ENCODE data around the gene TCEANC2.
"Not testable (repeated sequence)": the region's sequence is repeated elsewhere in the genome, so short reads cannot be mapped to it uniquely, and the experiment has no call there.

The TCEANC2 gene

GRCh38 chr1:54014009-54014629 is 39.3 kb upstream of the TCEANC2 start:
- H3K9me3 Mint-ChIP-seq = no peaks in the 10 kb centered on the region
- DNase-seq (ENCODE audit: low spot score in 2 of 2) (no peak), ATAC-seq (replicated peaks; ENCODE audit: extremely low read depth, poor library complexity, severe bottlenecking) (no peak)
- H3K27ac Mint-ChIP-seq (ENCODE audit: low read depth) = no peak overlapping the region
- H3K4me3 Mint-ChIP-seq = no peak overlapping the region
- H3K27me3 Mint-ChIP-seq = peaks cover 78% of the 10 kb centered on the region
- peaks cover under 1% of the 10 kb centered on the region for H3K36me3 Mint-ChIP-seq (ENCODE audit: insufficient read depth)
- no peaks in the 10 kb centered on the region for H3K4me1 Mint-ChIP-seq

- H3K27me3 Mint-ChIP-seq = peaks cover 54% of the 10 kb centered on the region
- H3K9me3 Mint-ChIP-seq = no peaks in the 10 kb centered on the region
- ATAC-seq (replicated peaks; ENCODE audit: extremely low read depth, poor library complexity, severe bottlenecking) (no peak), DNase-seq (ENCODE audit: low spot score in 2 of 2) (no peak)
- no peaks in the 10 kb centered on the region for H3K4me1 Mint-ChIP-seq
- no peak overlapping the region for H3K27ac Mint-ChIP-seq (ENCODE audit: low read depth)
- peaks cover 2% of the 10 kb centered on the region for H3K36me3 Mint-ChIP-seq (ENCODE audit: insufficient read depth)
- H3K4me3 Mint-ChIP-seq = no peak overlapping the region
Measured at GRCh38 chr1:54016343-54017282, 36.8 kb upstream of the TCEANC2 start.

- peaks cover 41% of the 10 kb centered on the region for H3K27me3 Mint-ChIP-seq
- no peak within 1 kb of the TSS for H3K27ac Mint-ChIP-seq (ENCODE audit: low read depth)
- no peaks in the 10 kb centered on the region for H3K9me3 Mint-ChIP-seq
- DNase-seq (ENCODE audit: low spot score in 2 of 2) (no peak), ATAC-seq (replicated peaks; ENCODE audit: extremely low read depth, poor library complexity, severe bottlenecking) (no peak)
- no peak within 1 kb of the TSS for H3K4me3 Mint-ChIP-seq
- no peaks in the 10 kb centered on the region for H3K4me1 Mint-ChIP-seq
- peaks cover 2% of the 10 kb centered on the region for H3K36me3 Mint-ChIP-seq (ENCODE audit: insufficient read depth)
Measured at GRCh38 chr1:54017979-54018378, 35.4 kb upstream of the TCEANC2 start, which contains the start of gene LDLRAD1. TSS of gene LDLRAD1 (minus strand) at chr1:54018186. CDS start at chr1:54018112, 74 bp downstream.

GRCh38 chr1:54018635-54019034 is 34.8 kb upstream of the TCEANC2 start:
- ATAC-seq (replicated peaks; ENCODE audit: extremely low read depth, poor library complexity, severe bottlenecking) (no peak), DNase-seq (ENCODE audit: low spot score in 2 of 2) (no peak)
- Mint-ChIP-seq H3K27ac (ENCODE audit: low read depth) (no peak overlapping the region), H3K4me1 (no peaks in the 10 kb centered on the region), H3K4me3 (no peak overlapping the region), H3K27me3 (peaks cover 34% of the 10 kb centered on the region), H3K36me3 (ENCODE audit: insufficient read depth) (peaks cover 2% of the 10 kb centered on the region), H3K9me3 (no peaks in the 10 kb centered on the region)

GRCh38 chr1:54019562-54020176 is 33.7 kb upstream of the TCEANC2 start:
- not testable (repeated sequence) for H3K36me3 Mint-ChIP-seq (ENCODE audit: insufficient read depth); DNase-seq (ENCODE audit: low spot score in 2 of 2)

GRCh38 chr1:54024358-54024757 is 29.1 kb upstream of the TCEANC2 start:
- Mint-ChIP-seq H3K4me1 (no peaks in the 10 kb centered on the region), H3K27ac (ENCODE audit: low read depth) (no peak overlapping the region), H3K9me3 (no peaks in the 10 kb centered on the region), H3K36me3 (ENCODE audit: insufficient read depth) (peaks cover 5% of the 10 kb centered on the region), H3K27me3 (no peaks in the 10 kb centered on the region), H3K4me3 (no peak overlapping the region)
- DNase-seq (ENCODE audit: low spot score in 2 of 2) (no peak), ATAC-seq (replicated peaks; ENCODE audit: extremely low read depth, poor library complexity, severe bottlenecking) (no peak)

More at GRCh38 chr1:54019562-54020176, 33.7 kb upstream of the TCEANC2 start:
- H3K4me3 Mint-ChIP-seq; H3K27ac Mint-ChIP-seq (ENCODE audit: low read depth); ATAC-seq (replicated peaks; ENCODE audit: extremely low read depth, poor library complexity, severe bottlenecking); H3K4me1 Mint-ChIP-seq; H3K9me3 Mint-ChIP-seq: not testable (repeated sequence)
- peaks cover 26% of the 10 kb centered on the region for H3K27me3 Mint-ChIP-seq

GRCh38 chr1:54024811-54025210 is 28.6 kb upstream of the TCEANC2 start:
- H3K36me3 Mint-ChIP-seq (ENCODE audit: insufficient read depth); DNase-seq (ENCODE audit: low spot score in 2 of 2); H3K27me3 Mint-ChIP-seq; H3K4me1 Mint-ChIP-seq; H3K4me3 Mint-ChIP-seq; H3K9me3 Mint-ChIP-seq; ATAC-seq (replicated peaks; ENCODE audit: extremely low read depth, poor library complexity, severe bottlenecking); H3K27ac Mint-ChIP-seq (ENCODE audit: low read depth): not testable (repeated sequence)

GRCh38 chr1:54027848-54028247 is 25.6 kb upstream of the TCEANC2 start:
- ATAC-seq (replicated peaks; ENCODE audit: extremely low read depth, poor library complexity, severe bottlenecking) = no peak
- no peaks in the 10 kb centered on the region for H3K9me3 Mint-ChIP-seq
- no peaks in the 10 kb centered on the region for H3K4me1 Mint-ChIP-seq
- no peak for DNase-seq (ENCODE audit: low spot score in 2 of 2)
- no peak overlapping the region for H3K4me3 Mint-ChIP-seq
- no peak overlapping the region for H3K27ac Mint-ChIP-seq (ENCODE audit: low read depth)
- no peaks in the 10 kb centered on the region for H3K27me3 Mint-ChIP-seq
- H3K36me3 Mint-ChIP-seq (ENCODE audit: insufficient read depth) = peaks cover 30% of the 10 kb centered on the region

- no peak for DNase-seq (ENCODE audit: low spot score in 2 of 2)
- Mint-ChIP-seq H3K27me3 (no peaks in the 10 kb centered on the region), H3K4me3 (no peak overlapping the region), H3K9me3 (no peaks in the 10 kb centered on the region), H3K36me3 (ENCODE audit: insufficient read depth) (peaks cover 36% of the 10 kb centered on the region), H3K27ac (ENCODE audit: low read depth) (peak overlapping the region; percentile 50), H3K4me1 (no peaks in the 10 kb centered on the region)
- no peak for ATAC-seq (replicated peaks; ENCODE audit: extremely low read depth, poor library complexity, severe bottlenecking)
Measured at GRCh38 chr1:54028306-54029251, 24.8 kb upstream of the TCEANC2 start.

- Mint-ChIP-seq H3K4me3 (no peak overlapping the region), H3K27me3 (no peaks in the 10 kb centered on the region), H3K9me3 (no peaks in the 10 kb centered on the region), H3K4me1 (peaks cover 8% of the 10 kb centered on the region), H3K27ac (ENCODE audit: low read depth) (peak overlapping the region; percentile 12), H3K36me3 (ENCODE audit: insufficient read depth) (peaks cover 73% of the 10 kb centered on the region)
- DNase-seq (ENCODE audit: low spot score in 2 of 2) (no peak), ATAC-seq (replicated peaks; ENCODE audit: extremely low read depth, poor library complexity, severe bottlenecking) (no peak)
Measured at GRCh38 chr1:54037476-54037875, 15.9 kb upstream of the TCEANC2 start.

- H3K27ac Mint-ChIP-seq (ENCODE audit: low read depth) = peak overlapping the region; percentile 53
- no peaks in the 10 kb centered on the region for H3K9me3 Mint-ChIP-seq
- ATAC-seq (replicated peaks; ENCODE audit: extremely low read depth, poor library complexity, severe bottlenecking) = no peak
- H3K4me1 Mint-ChIP-seq = peaks cover 36% of the 10 kb centered on the region
- H3K27me3 Mint-ChIP-seq = no peaks in the 10 kb centered on the region
- peaks cover 65% of the 10 kb centered on the region for H3K36me3 Mint-ChIP-seq (ENCODE audit: insufficient read depth)
- DNase-seq (ENCODE audit: low spot score in 2 of 2) = no peak
- H3K4me3 Mint-ChIP-seq = no peak overlapping the region
Measured at GRCh38 chr1:54041806-54042205, 11.6 kb upstream of the TCEANC2 start.

GRCh38 chr1:54045496-54045895 is 7.9 kb upstream of the TCEANC2 start:
- Mint-ChIP-seq H3K4me1 (peaks cover 33% of the 10 kb centered on the region), H3K4me3 (no peak overlapping the region), H3K9me3 (no peaks in the 10 kb centered on the region), H3K36me3 (ENCODE audit: insufficient read depth) (peaks cover 42% of the 10 kb centered on the region), H3K27ac (ENCODE audit: low read depth) (peak overlapping the region; percentile 47), H3K27me3 (no peaks in the 10 kb centered on the region)
- DNase-seq (ENCODE audit: low spot score in 2 of 2) (no peak), ATAC-seq (replicated peaks; ENCODE audit: extremely low read depth, poor library complexity, severe bottlenecking) (no peak)
